Caco-2 (cell line): ENCODE measurements around the gene TRIM2. TPM values are rescaled to one million over a fixed set of nuclear protein-coding genes. Genes with fewer than 3 reads are reported as not detected.

Source experiments
- BruUV-seq: library from RNA; stranded (reverse); fragments of 400-500 nt; replicated peaks from 2 replicates; lab custom pipeline; 2021; lab: Mats Ljungman, UMichigan
- CTCF ChIA-PET: fragments of 300-600 bp; sonication (Branson Sonifier 250); formaldehyde crosslinking; loops from one replicate; lab custom pipeline; 2022; ENCODE audit warnings: antibody characterized with exemption; lab: Charles Lee
- POLR2A ChIA-PET: fragments of 300-600 bp; sonication (Branson Sonifier 250); formaldehyde crosslinking; loops from one replicate; lab custom pipeline; 2022; ENCODE audit warnings: antibody characterized with exemption; lab: Charles Lee
- DNase-seq, 2 experiments: peaks; one replicate each; pipeline versions ENCODE4 v3.0.0 to v3.0.0-alpha.2; 2020 to 2022
- H3K27me3 ChIP-seq: replicated peaks from 2 replicates; pipeline ENCODE4 v1.6.0; 2011; ENCODE audit warnings: low read length; ENCODE audit not compliant: control insufficient read depth, insufficient read depth
- H3K36me3 ChIP-seq: 2 replicates; pipeline ENCODE4 v1.5.1; 2011; ENCODE audit warnings: low read length; ENCODE audit not compliant: control insufficient read depth, insufficient read depth
- H3K4me1 ChIP-seq: fragments of 250-450 bp; sonication (Bioruptor Pico); 2 replicates; pipeline ENCODE4 v1.5.1; 2020; ENCODE audit warnings: mild to moderate bottlenecking
- H3K4me3 ChIP-seq: 2 replicates; pipeline ENCODE4 v1.5.1; 2011; ENCODE audit warnings: low read depth, mild to moderate bottlenecking, control low read depth, low read length
- H3K9me3 ChIP-seq: fragments of 250-450 bp; sonication (Bioruptor Pico); 2 replicates; pipeline ENCODE4 v1.5.1; 2020; ENCODE audit warnings: mild to moderate bottlenecking, moderate library complexity
- H3K27ac Mint-ChIP-seq: one replicate; pipeline ENCODE4 v1.8.0; 2022; ENCODE audit warnings: mixed read lengths; ENCODE audit not compliant: unreplicated experiment
- H3K27me3 Mint-ChIP-seq: one replicate; pipeline ENCODE4 v1.8.0; 2022; ENCODE audit warnings: mixed read lengths; ENCODE audit not compliant: insufficient read depth, unreplicated experiment
- H3K36me3 Mint-ChIP-seq: one replicate; pipeline ENCODE4 v1.8.0; 2022; ENCODE audit warnings: mild to moderate bottlenecking, mixed read lengths; ENCODE audit not compliant: insufficient read depth, unreplicated experiment
- H3K4me1 Mint-ChIP-seq: one replicate; pipeline ENCODE4 v1.8.0; 2022; ENCODE audit warnings: low read depth, mixed read lengths; ENCODE audit not compliant: unreplicated experiment
- H3K4me3 Mint-ChIP-seq: one replicate; pipeline ENCODE4 v1.8.0; 2022; ENCODE audit warnings: mild to moderate bottlenecking, moderate library complexity, mixed read lengths; ENCODE audit not compliant: unreplicated experiment
- H3K9me3 Mint-ChIP-seq: one replicate; pipeline ENCODE4 v1.8.0; 2022; ENCODE audit warnings: mixed read lengths; ENCODE audit not compliant: unreplicated experiment
- CTCF ChIP-seq, 2 experiments: fragments of 200-600 bp in 1 of 2; IDR thresholded peaks; 1 replicate in 1 of 2; 2 replicates in 1 of 2; pipeline versions ENCODE4 v1.5.1 to v1.8.0; 2011 to 2022; ENCODE audit warnings: antibody characterized with exemption in 1 of 2, control low read depth in 1 of 2, inconsistent platforms in 1 of 2, low read depth in 1 of 2, low read length in 1 of 2, mild to moderate bottlenecking in 1 of 2, moderate library complexity in 1 of 2; ENCODE audit not compliant: insufficient read depth in 1 of 2, severe bottlenecking in 1 of 2, unreplicated experiment in 1 of 2
- intact Hi-C: fragments of 100-400 bp; cut with micrococcal nuclease; formaldehyde crosslinking; loops from one replicate; pipeline ENCODE4 v1.10.0; 2022; ENCODE audit not compliant: unreplicated experiment
- total RNA-seq: library from RNA; stranded (reverse); gene quantifications from 2 replicates; pipeline ENCODE4 v1.2.3, GENCODE V29; 2022

Gene TRIM2
- total RNA-seq, 1 experiment from 2014 or later, result 62.3 TPM

GRCh38 chr4:153166716-153167501 is 37.3 kb upstream of the TRIM2 start:
- Mint-ChIP-seq H3K27me3 (no peaks in the 10 kb centered on the region), H3K36me3 (no peaks in the 10 kb centered on the region), H3K27ac (no peak overlapping the region), H3K9me3 (peaks cover 17% of the 10 kb centered on the region), H3K4me3 (no peak overlapping the region), H3K4me1 (no peaks in the 10 kb centered on the region)
- TF ChIP-seq CTCF (IDR thresholded peaks at IDR 0.05; ENCODE audit: insufficient read depth in 1 of 2, low read depth in 1 of 2, low read length in 1 of 2, severe bottlenecking in 1 of 2, unreplicated experiment in 1 of 2), result no peak
- no TSS peak for BruUV-seq
- POLR2A ChIA-PET, result no interaction called here
- intact Hi-C loops, result no loop called here
- Histone ChIP-seq H3K27me3 (no peaks in the 10 kb centered on the region), H3K4me1 (no peaks in the 10 kb centered on the region), H3K36me3 (no peaks in the 10 kb centered on the region), H3K4me3 (no peak overlapping the region), H3K9me3 (no peaks in the 10 kb centered on the region)
- CTCF ChIA-PET, result no interaction called here
- DNase-seq, result no peak

DNA sequence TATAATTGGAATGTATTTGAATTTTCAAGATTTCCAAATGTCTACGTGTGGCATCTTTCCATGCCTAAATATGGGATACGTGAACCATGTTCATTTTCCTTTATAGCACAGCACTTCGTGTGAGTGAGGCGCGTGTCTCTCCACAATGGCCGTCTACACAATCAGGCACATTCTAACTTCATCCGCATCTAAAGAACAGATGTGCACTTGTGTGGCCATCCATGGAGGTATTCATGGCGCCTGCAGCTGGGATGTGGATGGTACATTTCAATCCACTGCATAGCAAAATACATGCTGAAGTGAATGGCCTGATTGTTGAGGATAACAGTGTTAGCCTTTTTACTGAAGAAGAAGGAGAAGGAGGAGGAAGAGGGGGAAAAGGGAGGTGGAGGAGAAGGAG is 34.5 kb upstream of the TRIM2 start:
- TF ChIP-seq CTCF (IDR thresholded peaks at IDR 0.05; ENCODE audit: insufficient read depth in 1 of 2, low read depth in 1 of 2, low read length in 1 of 2, severe bottlenecking in 1 of 2, unreplicated experiment in 1 of 2), result no peak
- Histone ChIP-seq H3K9me3 (no peaks in the 10 kb centered on the region), H3K36me3 (no peaks in the 10 kb centered on the region), H3K4me1 (no peaks in the 10 kb centered on the region), H3K27me3 (no peaks in the 10 kb centered on the region), H3K4me3 (no peak overlapping the region)
- no peak for DNase-seq
- Mint-ChIP-seq H3K27ac (no peak overlapping the region), H3K27me3 (no peaks in the 10 kb centered on the region), H3K9me3 (peaks cover 14% of the 10 kb centered on the region), H3K4me1 (no peaks in the 10 kb centered on the region), H3K36me3 (no peaks in the 10 kb centered on the region), H3K4me3 (no peak overlapping the region)
- POLR2A ChIA-PET, result no interaction called here
- no TSS peak for BruUV-seq
- intact Hi-C loops, result no loop called here
- CTCF ChIA-PET, result no interaction called here

- Histone ChIP-seq H3K4me3 (no peak overlapping the region), H3K27me3 (no peaks in the 10 kb centered on the region), H3K4me1 (no peaks in the 10 kb centered on the region), H3K36me3 (no peaks in the 10 kb centered on the region), H3K9me3 (no peaks in the 10 kb centered on the region)
- Mint-ChIP-seq H3K27me3 (no peaks in the 10 kb centered on the region), H3K4me1 (no peaks in the 10 kb centered on the region), H3K9me3 (peaks cover 7% of the 10 kb centered on the region), H3K27ac (no peak overlapping the region), H3K36me3 (peaks cover 4% of the 10 kb centered on the region), H3K4me3 (no peak overlapping the region)
- no peak for TF ChIP-seq CTCF (IDR thresholded peaks at IDR 0.05; ENCODE audit: insufficient read depth in 1 of 2, low read depth in 1 of 2, low read length in 1 of 2, severe bottlenecking in 1 of 2, unreplicated experiment in 1 of 2)
- DNase-seq, result no peak
- CTCF ChIA-PET, result no interaction called here
- intact Hi-C loops, result no loop called here
- POLR2A ChIA-PET, result no interaction called here
- no TSS peak for BruUV-seq
Observed at GRCh38 chr4:153170407-153170806, 33.8 kb upstream of the TRIM2 start.
